GM12864 (cell line): ENCODE data around the gene ZNF534.
"Not testable (repeated sequence)": the region's sequence is repeated elsewhere in the genome, so short reads cannot be mapped to it uniquely, and the experiment has no call there.

Experiments
- DNase-seq: peaks from one replicate; pipeline ENCODE4 v3.0.0-alpha.2; 2011; ENCODE audit warnings: low read depth
- H3K4me3 ChIP-seq: 2 replicates; pipeline ENCODE4 v1.5.1; 2011; ENCODE audit warnings: mild to moderate bottlenecking, low read depth, low read length, control low read depth
- CTCF ChIP-seq: IDR thresholded peaks from 2 replicates; pipeline ENCODE4 v1.5.1; 2011; ENCODE audit warnings: low read depth, mild to moderate bottlenecking, moderate library complexity, low read length, control low read depth, inconsistent platforms; ENCODE audit errors: missing control alignments

The ZNF534 gene

GRCh38 chr19:52492201-52492993 is 63.4 kb downstream of the ZNF534 start:
- no peak for DNase-seq
- no peak overlapping the region for H3K4me3 ChIP-seq
- no peak for TF ChIP-seq CTCF

GRCh38 chr19:52492994-52493470 is 64.1 kb downstream of the ZNF534 start:
- no peak for DNase-seq
- no peak overlapping the region for H3K4me3 ChIP-seq
- no peak for TF ChIP-seq CTCF

GRCh38 chr19:52494518-52494917 is 65.6 kb downstream of the ZNF534 start:
- DNase-seq: no peak
- H3K4me3 ChIP-seq: no peak overlapping the region
- no peak for TF ChIP-seq CTCF

DNA sequence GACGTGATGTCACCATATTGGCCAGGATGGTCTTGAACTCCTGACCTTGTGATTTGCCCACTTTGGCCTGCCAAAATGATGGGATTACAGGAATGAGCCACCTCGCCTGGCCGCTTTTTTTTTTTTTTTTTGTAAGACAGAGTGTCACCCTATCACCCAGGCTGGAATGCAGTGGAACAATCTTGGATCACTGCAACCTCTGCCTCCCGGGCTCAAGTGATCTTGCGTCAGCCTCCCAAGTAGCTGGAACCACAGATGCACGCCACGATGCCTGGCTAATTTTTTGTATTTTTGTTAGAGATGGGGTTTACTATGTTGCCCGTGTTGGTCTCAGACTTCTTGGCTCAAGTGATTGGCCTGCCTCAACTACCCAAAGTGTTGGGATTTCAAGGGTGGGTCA is 69.6 kb downstream of the ZNF534 start:
- TF ChIP-seq CTCF: no peak
- no peak for DNase-seq
- H3K4me3 ChIP-seq: no peak overlapping the region

GRCh38 chr19:52500474-52500873 is 71.5 kb downstream of the ZNF534 start:
- not testable (repeated sequence) for DNase-seq, H3K4me3 ChIP-seq

- not testable (repeated sequence) for H3K4me3 ChIP-seq, DNase-seq
Measured at GRCh38 chr19:52500991-52501390, 72.0 kb downstream of the ZNF534 start.
